Mesothelial cell of epicardium (in vitro differentiated cells): ENCODE results near the gene IRF2. TPM values are rescaled to one million over a fixed set of nuclear protein-coding genes. Genes with fewer than 3 reads are reported as not detected.

Experiments
- DNase-seq, 2 experiments: peaks; one replicate each; pipeline ENCODE4 v3.0.0; 2021; ENCODE audit warnings: low spot score in 2 of 2; ENCODE audit not compliant: unreplicated experiment in 2 of 2
- H3K27ac Mint-ChIP-seq: 2 replicates; pipeline ENCODE4 v1.8.0; 2021; ENCODE audit warnings: mixed read lengths
- H3K27me3 Mint-ChIP-seq: 2 replicates; pipeline ENCODE4 v1.8.0; 2021; ENCODE audit warnings: low read depth, mixed read lengths
- H3K36me3 Mint-ChIP-seq: 2 replicates; pipeline ENCODE4 v1.8.0; 2021; ENCODE audit warnings: mixed read lengths
- H3K4me1 Mint-ChIP-seq: 2 replicates; pipeline ENCODE4 v1.8.0; 2021; ENCODE audit warnings: mixed read lengths
- H3K4me3 Mint-ChIP-seq: 2 replicates; pipeline ENCODE4 v1.8.0; 2021; ENCODE audit warnings: mild to moderate bottlenecking, moderate library complexity, mixed read lengths
- H3K9me3 Mint-ChIP-seq: 2 replicates; pipeline ENCODE4 v1.8.0; 2021; ENCODE audit warnings: mixed read lengths
- CTCF ChIP-seq: fragments of 200-600 bp; sonication (generic); IDR thresholded peaks from one replicate; pipeline ENCODE4 v1.5.0; 2021; ENCODE audit warnings: antibody characterized with exemption; ENCODE audit not compliant: unreplicated experiment
- total RNA-seq: library from RNA; stranded (reverse); gene quantifications from 3 replicates; pipeline ENCODE4 v1.2.1, GENCODE V29; 2021

The IRF2 gene
- total RNA-seq, 1 donor from 2014 or later: 15.8 TPM

GRCh38 chr4:184434021-184434420 is 40.3 kb downstream of the IRF2 start:
- peaks cover 12% of the 10 kb centered on the region for H3K4me1 Mint-ChIP-seq
- H3K27me3 Mint-ChIP-seq: no peaks in the 10 kb centered on the region
- H3K27ac Mint-ChIP-seq: no peak overlapping the region
- TF ChIP-seq CTCF: no peak
- no peak overlapping the region for H3K4me3 Mint-ChIP-seq
- DNase-seq: no peak
- no peaks in the 10 kb centered on the region for H3K9me3 Mint-ChIP-seq
- peaks cover 4% of the 10 kb centered on the region for H3K36me3 Mint-ChIP-seq

- no peak for DNase-seq
- H3K27me3 Mint-ChIP-seq: no peaks in the 10 kb centered on the region
- no peaks in the 10 kb centered on the region for H3K9me3 Mint-ChIP-seq
- no peak for TF ChIP-seq CTCF
- H3K27ac Mint-ChIP-seq: no peak overlapping the region
- H3K4me3 Mint-ChIP-seq: no peak overlapping the region
- H3K4me1 Mint-ChIP-seq: peaks cover 9% of the 10 kb centered on the region
- H3K36me3 Mint-ChIP-seq: peaks cover 4% of the 10 kb centered on the region
Observed at GRCh38 chr4:184433258-184433892, 41.0 kb downstream of the IRF2 start.

GRCh38 chr4:184432127-184432922 is 42.0 kb downstream of the IRF2 start:
- DNase-seq: no peak
- Mint-ChIP-seq H3K27ac (no peak overlapping the region), H3K9me3 (no peaks in the 10 kb centered on the region), H3K4me1 (peaks cover 13% of the 10 kb centered on the region), H3K36me3 (peaks cover 8% of the 10 kb centered on the region), H3K4me3 (no peak overlapping the region), H3K27me3 (no peaks in the 10 kb centered on the region)
- no peak for TF ChIP-seq CTCF

DNA sequence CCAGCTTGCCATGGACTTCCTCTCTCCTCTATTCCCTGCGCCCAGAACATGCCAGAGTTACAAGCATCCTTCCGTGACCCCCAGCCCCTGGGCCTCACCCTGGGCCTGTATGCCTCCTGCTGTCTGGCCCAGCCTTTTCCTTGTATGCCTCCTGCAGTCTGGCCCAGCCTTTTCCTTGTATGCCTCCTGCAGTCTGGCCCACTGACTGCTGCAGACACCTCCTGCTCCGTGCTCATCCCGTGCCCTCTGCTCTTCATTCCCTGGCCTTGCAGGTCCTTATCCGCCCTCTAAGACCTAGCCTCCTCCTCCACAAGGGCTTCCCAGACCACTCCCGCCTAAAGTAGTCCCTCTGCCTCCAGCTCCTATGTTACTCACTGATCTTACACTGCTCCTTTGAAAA is 44.2 kb downstream of the IRF2 start:
- TF ChIP-seq CTCF: no peak
- H3K27me3 Mint-ChIP-seq: no peaks in the 10 kb centered on the region
- no peak overlapping the region for H3K27ac Mint-ChIP-seq
- peaks cover 7% of the 10 kb centered on the region for H3K4me1 Mint-ChIP-seq
- H3K9me3 Mint-ChIP-seq: no peaks in the 10 kb centered on the region
- no peak overlapping the region for H3K4me3 Mint-ChIP-seq
- H3K36me3 Mint-ChIP-seq: peaks cover 19% of the 10 kb centered on the region
- DNase-seq: no peak

DNA sequence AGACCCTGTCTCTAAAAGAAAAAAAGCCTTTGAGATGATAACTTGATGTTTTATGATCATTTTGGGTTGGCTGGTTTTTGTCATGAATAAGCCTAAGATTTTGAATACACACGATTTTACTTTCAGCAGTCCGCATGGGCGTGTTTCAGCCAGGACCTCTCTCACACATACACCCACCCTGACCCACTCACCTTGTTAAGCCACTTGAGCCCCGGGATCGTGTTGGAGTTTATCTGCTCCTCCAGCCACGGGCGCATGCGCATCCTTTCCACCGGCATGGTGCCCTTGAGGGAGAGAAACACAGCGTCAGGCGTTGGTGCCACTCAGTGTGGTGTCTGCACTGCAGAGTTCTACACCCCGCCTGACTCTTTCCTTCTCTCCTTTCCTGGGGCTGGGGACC is 45.6 kb downstream of the IRF2 start:
- Mint-ChIP-seq H3K4me3 (no peak overlapping the region), H3K9me3 (no peaks in the 10 kb centered on the region), H3K4me1 (peaks cover 6% of the 10 kb centered on the region), H3K27ac (no peak overlapping the region), H3K36me3 (peaks cover 27% of the 10 kb centered on the region), H3K27me3 (no peaks in the 10 kb centered on the region)
- DNase-seq: no peak
- no peak for TF ChIP-seq CTCF
